Measurements from ENCODE around the gene MYF5.
"Not testable (repeated sequence)": the region's sequence is repeated elsewhere in the genome, so short reads cannot be mapped to it uniquely, and the experiment has no call there.

Gene MYF5

GRCh38 chr12:80716696-80717469 is at the start of gene MYF5:
Gene MYF5 (plus strand): TSS chr12:80716912. CDS start chr12:80717064, 152 bp downstream.
- no peak for DNase-seq

- DNase-seq, result no peak
Measured at GRCh38 chr12:80670214-80670613, 46.5 kb upstream of the MYF5 start.

- not testable (repeated sequence) for DNase-seq
Measured at GRCh38 chr12:80676042-80676636, 40.6 kb upstream of the MYF5 start.

- no peak for DNase-seq
Measured at GRCh38 chr12:80676856-80677255, 39.9 kb upstream of the MYF5 start.

GRCh38 chr12:80677994-80678393 is 38.7 kb upstream of the MYF5 start:
- DNase-seq, result no peak

GRCh38 chr12:80679346-80680131 is 37.2 kb upstream of the MYF5 start:
- DNase-seq, result no peak

GRCh38 chr12:80681287-80681686 is 35.4 kb upstream of the MYF5 start:
- DNase-seq, result no peak

GRCh38 chr12:80681786-80682185 is 34.9 kb upstream of the MYF5 start:
- no peak for DNase-seq

GRCh38 chr12:80684077-80684495 is 32.6 kb upstream of the MYF5 start:
- no peak for DNase-seq

GRCh38 chr12:80690090-80690489 is 26.6 kb upstream of the MYF5 start:
- DNase-seq, result no peak

- no peak for DNase-seq
Measured at GRCh38 chr12:80690513-80690912, 26.2 kb upstream of the MYF5 start.

- no peak for DNase-seq
Measured at GRCh38 chr12:80692114-80692513, 24.6 kb upstream of the MYF5 start.

- DNase-seq, result no peak
Measured at GRCh38 chr12:80697270-80697887, 19.3 kb upstream of the MYF5 start.

GRCh38 chr12:80698256-80698655 is 18.5 kb upstream of the MYF5 start:
- no peak for DNase-seq

GRCh38 chr12:80698847-80699542 is 17.7 kb upstream of the MYF5 start:
- DNase-seq, result no peak

- no peak for DNase-seq
Measured at GRCh38 chr12:80700327-80700726, 16.4 kb upstream of the MYF5 start.

GRCh38 chr12:80701388-80701787 is 15.3 kb upstream of the MYF5 start:
- no peak for DNase-seq

GRCh38 chr12:80702889-80703805 is 13.6 kb upstream of the MYF5 start:
- DNase-seq, result no peak

- DNase-seq, result no peak
Measured at GRCh38 chr12:80704420-80704819, 12.3 kb upstream of the MYF5 start.

- no peak for DNase-seq
Measured at GRCh38 chr12:80707126-80707829, 9.4 kb upstream of the MYF5 start, which contains the start of gene MYF6. Gene MYF6 (plus strand): TSS chr12:80707634. CDS start chr12:80707720, 86 bp downstream.

- no peak for DNase-seq
Measured at GRCh38 chr12:80707830-80708258, 8.9 kb upstream of the MYF5 start.
